NCI-H146 treated with DMSO at 0.1 percent for 48 hours (cell line): ENCODE measurements around the gene GIPR.
"Not testable (repeated sequence)": the region's sequence is repeated elsewhere in the genome, so short reads cannot be mapped to it uniquely, and the experiment has no call there.

ENCODE experiments used
- DNase-seq: peaks from one replicate; lab custom pipeline; 2025; ENCODE audit not compliant: unreplicated experiment; lab: John Stamatoyannopoulos, UW

Gene GIPR

GRCh38 chr19:45667620-45668341 lies at the start of gene GIPR:
TSS of gene GIPR (plus strand) at chr19:45668221. CDS start at chr19:45669521, 1,300 bp downstream.
- no peak for DNase-seq

GRCh38 chr19:45621389-45621788 lies 46.6 kb upstream of the GIPR start:
- no peak for DNase-seq

- DNase-seq = no peak
Measured at GRCh38 chr19:45621976-45622503, 46.0 kb upstream of the GIPR start.

GRCh38 chr19:45623984-45624383 lies 44.0 kb upstream of the GIPR start:
- no peak for DNase-seq

GRCh38 chr19:45628219-45628618 lies 39.8 kb upstream of the GIPR start:
- DNase-seq = not testable (repeated sequence)

- no peak for DNase-seq
Measured at GRCh38 chr19:45629704-45630103, 38.3 kb upstream of the GIPR start.

- DNase-seq = no peak
Measured at GRCh38 chr19:45630463-45630862, 37.6 kb upstream of the GIPR start.

GRCh38 chr19:45632468-45633196 lies 35.4 kb upstream of the GIPR start:
- no peak for DNase-seq

GRCh38 chr19:45636275-45636674 lies 31.7 kb upstream of the GIPR start:
- DNase-seq = no peak

GRCh38 chr19:45636902-45637301 lies 31.1 kb upstream of the GIPR start:
- no peak for DNase-seq

- DNase-seq = no peak
Measured at GRCh38 chr19:45637890-45638667, 29.9 kb upstream of the GIPR start.

- DNase-seq = no peak
Measured at GRCh38 chr19:45638930-45639729, 28.9 kb upstream of the GIPR start, which contains the start of gene EML2. TSS of gene EML2 (minus strand) at chr19:45639397. CDS start at chr19:45639376, 21 bp downstream.

GRCh38 chr19:45640849-45641273 lies 27.2 kb upstream of the GIPR start:
- DNase-seq = no peak

GRCh38 chr19:45641274-45642105 lies 26.5 kb upstream of the GIPR start:
- DNase-seq = peak; percentile 91

GRCh38 chr19:45643024-45643926 lies 24.7 kb upstream of the GIPR start:
- DNase-seq = peak; percentile 81

- no peak for DNase-seq
Measured at GRCh38 chr19:45643927-45644771, 23.9 kb upstream of the GIPR start.

GRCh38 chr19:45645068-45645630 lies 22.9 kb upstream of the GIPR start:
- DNase-seq = no peak
